MG63 (cell line): ENCODE measurements around the gene NSL1. TPM values are rescaled to one million over a fixed set of nuclear protein-coding genes. Genes with fewer than 3 reads are reported as not detected.

Experiments
- DNase-seq: peaks from one replicate; pipeline ENCODE4 v3.0.0-alpha.2; 2020
- H3K27me3 ChIP-seq: fragments of 250-450 bp; sonication (Bioruptor Pico); 2 replicates; pipeline ENCODE4 v1.5.1; 2020; ENCODE audit warnings: mild to moderate bottlenecking, moderate library complexity
- H3K36me3 ChIP-seq: fragments of 250-450 bp; sonication (Bioruptor Pico); 2 replicates; pipeline ENCODE4 v1.5.1; 2020; ENCODE audit warnings: mild to moderate bottlenecking, moderate library complexity
- H3K4me3 ChIP-seq: fragments of 250-450 bp; sonication (Bioruptor Pico); 2 replicates; pipeline ENCODE4 v1.5.1; 2020; ENCODE audit warnings: mild to moderate bottlenecking, moderate library complexity
- H3K9me3 ChIP-seq: fragments of 250-450 bp; sonication (Bioruptor Pico); 2 replicates; pipeline ENCODE4 v1.5.1; 2020; ENCODE audit warnings: mild to moderate bottlenecking, moderate library complexity
- total RNA-seq: library from RNA; depleted of rRNA; stranded (reverse); fragments of >200 nt; shearing (Covaris generic); gene quantifications from 2 replicates; pipeline ENCODE4 v1.2.3, GENCODE V29; 2014; ENCODE audit warnings: low replicate concordance

NSL1 gene
- total RNA-seq, 1 experiment from 2014 or later = 69.0 TPM

GRCh38 chr1:212701910-212702309, 89.7 kb downstream of the NSL1 start:
- H3K4me3 ChIP-seq = no peak overlapping the region
- no peaks in the 10 kb centered on the region for H3K36me3 ChIP-seq
- no peak for DNase-seq
- H3K27me3 ChIP-seq = peaks cover 18% of the 10 kb centered on the region
- H3K9me3 ChIP-seq = no peaks in the 10 kb centered on the region

- DNase-seq = peak; percentile 63
- peak overlapping the region; percentile 54 for H3K4me3 ChIP-seq
- no peaks in the 10 kb centered on the region for H3K9me3 ChIP-seq
Observed at GRCh38 chr1:212700892-212701819, 90.4 kb downstream of the NSL1 start.

GRCh38 chr1:212700223-212700891, 91.2 kb downstream of the NSL1 start:
- DNase-seq = peak; percentile 40
- Histone ChIP-seq H3K36me3 (no peaks in the 10 kb centered on the region), H3K27me3 (peaks cover 18% of the 10 kb centered on the region), H3K4me3 (peak overlapping the region; percentile 54), H3K9me3 (no peaks in the 10 kb centered on the region)

More at GRCh38 chr1:212700892-212701819, 90.4 kb downstream of the NSL1 start:
- Histone ChIP-seq H3K27me3 (peaks cover 18% of the 10 kb centered on the region), H3K36me3 (no peaks in the 10 kb centered on the region)

GRCh38 chr1:212699625-212700222, 91.9 kb downstream of the NSL1 start, which contains the start of gene BATF3:
TSS of gene BATF3 (minus strand) at chr1:212699840. CDS start at chr1:212699762, 78 bp downstream.
- no peaks in the 10 kb centered on the region for H3K36me3 ChIP-seq
- peak within 1 kb of the TSS; percentile 54 for H3K4me3 ChIP-seq
- DNase-seq = peak; percentile 57
- H3K27me3 ChIP-seq = peaks cover 18% of the 10 kb centered on the region
- H3K9me3 ChIP-seq = no peaks in the 10 kb centered on the region

- Histone ChIP-seq H3K27me3 (peaks cover 18% of the 10 kb centered on the region), H3K9me3 (no peaks in the 10 kb centered on the region), H3K4me3 (peak overlapping the region; percentile 54), H3K36me3 (no peaks in the 10 kb centered on the region)
- DNase-seq = peak; percentile 66
Observed at GRCh38 chr1:212699104-212699624, 92.4 kb downstream of the NSL1 start.

GRCh38 chr1:212698467-212699103, 93.0 kb downstream of the NSL1 start:
- H3K9me3 ChIP-seq = no peaks in the 10 kb centered on the region
- peaks cover 18% of the 10 kb centered on the region for H3K27me3 ChIP-seq
- no peaks in the 10 kb centered on the region for H3K36me3 ChIP-seq
- H3K4me3 ChIP-seq = peak overlapping the region; percentile 54
- no peak for DNase-seq

- no peak for DNase-seq
- H3K4me3 ChIP-seq = no peak overlapping the region
- H3K36me3 ChIP-seq = no peaks in the 10 kb centered on the region
- H3K27me3 ChIP-seq = peaks cover 17% of the 10 kb centered on the region
- no peaks in the 10 kb centered on the region for H3K9me3 ChIP-seq
Observed at GRCh38 chr1:212696721-212697331, 94.8 kb downstream of the NSL1 start.

GRCh38 chr1:212692774-212693644, 98.6 kb downstream of the NSL1 start:
- Histone ChIP-seq H3K27me3 (no peaks in the 10 kb centered on the region), H3K4me3 (no peak overlapping the region), H3K9me3 (no peaks in the 10 kb centered on the region), H3K36me3 (no peaks in the 10 kb centered on the region)
- DNase-seq = peak; percentile 16

GRCh38 chr1:212691561-212692071, 100.0 kb downstream of the NSL1 start:
- no peaks in the 10 kb centered on the region for H3K36me3 ChIP-seq
- H3K9me3 ChIP-seq = no peaks in the 10 kb centered on the region
- DNase-seq = no peak
- no peaks in the 10 kb centered on the region for H3K27me3 ChIP-seq
- no peak overlapping the region for H3K4me3 ChIP-seq

GRCh38 chr1:212690816-212691403, 100.7 kb downstream of the NSL1 start:
- Histone ChIP-seq H3K4me3 (no peak overlapping the region), H3K36me3 (no peaks in the 10 kb centered on the region), H3K27me3 (no peaks in the 10 kb centered on the region), H3K9me3 (no peaks in the 10 kb centered on the region)
- DNase-seq = no peak

- no peak for DNase-seq
- Histone ChIP-seq H3K9me3 (no peaks in the 10 kb centered on the region), H3K36me3 (no peaks in the 10 kb centered on the region), H3K4me3 (no peak overlapping the region), H3K27me3 (no peaks in the 10 kb centered on the region)
Observed at GRCh38 chr1:212689758-212690529, 101.6 kb downstream of the NSL1 start.

GRCh38 chr1:212689196-212689725, 102.3 kb downstream of the NSL1 start:
- Histone ChIP-seq H3K27me3 (no peaks in the 10 kb centered on the region), H3K36me3 (no peaks in the 10 kb centered on the region), H3K4me3 (no peak overlapping the region), H3K9me3 (no peaks in the 10 kb centered on the region)
- DNase-seq = no peak

- H3K27me3 ChIP-seq = no peaks in the 10 kb centered on the region
- no peak for DNase-seq
- no peak overlapping the region for H3K4me3 ChIP-seq
- no peaks in the 10 kb centered on the region for H3K9me3 ChIP-seq
- H3K36me3 ChIP-seq = no peaks in the 10 kb centered on the region
Observed at GRCh38 chr1:212688341-212689047, 103.1 kb downstream of the NSL1 start.
